GM19023 (cell line): Measurements from ENCODE around the gene TPM2.

Experiments
- ATAC-seq: cut with Tn5 transposase; IDR thresholded peaks from one replicate; pipeline ENCODE4 v1.9.1; 2021; ENCODE audit warnings: mild to moderate bottlenecking, moderate library complexity; ENCODE audit not compliant: unreplicated experiment

Gene TPM2

DNA sequence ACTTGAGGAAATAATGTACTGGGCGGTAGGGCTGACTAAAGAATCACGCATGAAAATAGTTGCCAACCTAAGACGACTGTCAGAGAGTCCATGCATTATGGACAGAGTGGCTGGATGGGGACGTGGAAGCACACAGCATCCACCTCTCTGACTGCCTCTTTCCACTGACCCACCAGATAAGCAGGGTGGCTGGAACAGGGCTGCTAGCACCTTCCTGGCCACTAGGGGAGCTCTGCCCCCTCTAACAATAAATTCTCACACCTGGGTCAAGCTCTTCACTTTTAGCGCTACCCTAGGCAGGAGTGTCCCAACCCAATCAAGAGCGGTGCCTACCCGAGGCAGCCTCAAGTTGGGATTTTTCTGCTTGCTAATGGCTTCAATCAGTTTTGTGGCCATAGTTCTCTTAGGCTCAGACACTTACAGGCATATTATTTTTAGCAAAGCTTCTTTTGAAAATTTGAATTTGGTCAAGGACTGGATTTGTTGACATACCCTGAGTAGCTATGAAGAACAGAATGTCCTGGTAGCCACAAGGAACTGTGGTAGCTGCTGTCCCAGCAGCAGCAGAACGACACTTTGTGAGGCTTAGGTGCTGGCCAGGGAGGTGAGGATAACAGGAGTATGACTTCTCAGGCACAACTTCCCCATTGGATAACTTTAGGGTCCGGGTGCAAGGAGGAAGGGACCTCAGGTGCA lies 6.9 kb upstream of the TPM2 start:
- peak; percentile 73 for ATAC-seq

DNA sequence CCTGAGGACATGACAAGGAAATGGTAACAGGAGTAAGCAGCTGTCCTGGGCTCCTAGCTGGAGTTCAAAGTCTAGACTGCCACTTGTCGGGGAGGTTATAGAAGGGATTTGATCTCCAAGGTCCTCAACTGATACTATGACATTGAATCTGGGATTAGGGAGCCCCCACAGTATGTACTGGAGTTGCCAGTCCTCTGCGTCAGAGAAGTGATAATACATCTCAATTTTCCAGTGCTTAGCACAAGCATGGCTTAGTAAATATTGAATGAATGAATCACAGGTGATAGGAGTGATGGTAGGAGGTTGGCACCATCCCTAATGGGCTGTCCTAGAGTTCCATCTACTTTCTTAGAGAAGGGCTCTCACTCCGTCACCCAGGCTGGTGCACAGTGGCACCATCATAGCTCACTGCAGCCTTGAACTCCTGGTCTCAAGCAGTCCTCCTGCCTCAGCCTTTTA lies 6.2 kb upstream of the TPM2 start:
- no peak for ATAC-seq

- no peak for ATAC-seq
Observed at GRCh38 chr9:35691757-35692301, 2.1 kb upstream of the TPM2 start.

DNA sequence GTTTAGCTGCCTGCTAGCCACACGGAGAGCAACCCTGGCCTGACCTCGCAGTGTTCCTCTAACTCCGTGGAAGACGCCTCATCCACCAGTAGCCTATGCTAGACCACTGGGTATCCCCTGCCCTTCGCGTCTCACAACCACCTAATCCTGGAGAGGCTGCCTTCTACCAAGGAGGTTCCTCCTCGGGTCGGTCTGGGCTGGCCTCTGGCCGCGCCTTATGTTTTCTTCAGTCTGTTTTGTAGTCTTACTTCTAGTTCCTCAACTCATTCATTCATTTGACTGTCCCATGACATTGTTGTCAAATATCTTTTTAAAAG lies 1.6 kb upstream of the TPM2 start:
- no peak for ATAC-seq

DNA sequence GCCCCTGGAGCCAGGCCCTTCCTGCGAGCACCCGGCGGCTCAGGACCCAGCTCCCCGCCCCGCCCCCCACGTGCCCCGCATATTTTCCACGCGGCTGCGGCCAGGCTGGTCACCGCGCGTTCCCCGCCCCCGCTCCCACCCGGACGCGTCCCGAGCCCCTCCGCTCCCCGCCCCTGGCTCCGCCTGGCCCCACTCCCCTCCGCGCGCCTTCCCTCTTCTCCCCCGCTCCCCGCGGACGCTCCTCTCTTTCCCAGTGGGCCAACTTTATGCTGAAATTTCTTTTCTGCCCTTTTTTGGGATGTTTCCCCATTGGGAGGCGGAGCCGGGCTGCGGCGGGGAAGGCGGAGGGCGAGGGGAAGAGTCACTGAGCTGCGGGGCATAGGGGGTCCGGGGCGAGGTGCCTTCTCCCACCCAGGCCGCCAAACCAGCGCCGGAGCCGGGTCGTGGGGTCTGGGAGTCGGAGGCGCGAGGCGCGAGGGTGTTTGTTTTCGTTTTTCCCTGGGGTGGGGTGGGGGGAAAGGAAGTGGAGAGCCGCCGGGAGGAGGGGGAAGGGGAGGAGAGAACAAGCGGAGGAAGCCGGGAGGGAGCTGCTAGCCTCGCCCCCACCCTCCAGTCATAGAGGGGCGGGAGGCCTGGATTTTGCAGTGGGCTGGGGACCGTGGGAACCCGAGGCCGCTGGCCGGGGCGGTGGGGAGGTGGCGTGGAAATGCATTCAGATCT lies 1.0 kb upstream of the TPM2 start:
- no peak for ATAC-seq

GRCh38 chr9:35690294-35690613 lies 529 bp upstream of the TPM2 start:
- no peak for ATAC-seq

GRCh38 chr9:35688558-35689541 lies 875 bp downstream of the TPM2 start:
- ATAC-seq, result no peak

- ATAC-seq, result no peak
Observed at GRCh38 chr9:35687972-35688557, 1.7 kb downstream of the TPM2 start.

- no peak for ATAC-seq
Observed at GRCh38 chr9:35687306-35687705, 2.4 kb downstream of the TPM2 start.

DNA sequence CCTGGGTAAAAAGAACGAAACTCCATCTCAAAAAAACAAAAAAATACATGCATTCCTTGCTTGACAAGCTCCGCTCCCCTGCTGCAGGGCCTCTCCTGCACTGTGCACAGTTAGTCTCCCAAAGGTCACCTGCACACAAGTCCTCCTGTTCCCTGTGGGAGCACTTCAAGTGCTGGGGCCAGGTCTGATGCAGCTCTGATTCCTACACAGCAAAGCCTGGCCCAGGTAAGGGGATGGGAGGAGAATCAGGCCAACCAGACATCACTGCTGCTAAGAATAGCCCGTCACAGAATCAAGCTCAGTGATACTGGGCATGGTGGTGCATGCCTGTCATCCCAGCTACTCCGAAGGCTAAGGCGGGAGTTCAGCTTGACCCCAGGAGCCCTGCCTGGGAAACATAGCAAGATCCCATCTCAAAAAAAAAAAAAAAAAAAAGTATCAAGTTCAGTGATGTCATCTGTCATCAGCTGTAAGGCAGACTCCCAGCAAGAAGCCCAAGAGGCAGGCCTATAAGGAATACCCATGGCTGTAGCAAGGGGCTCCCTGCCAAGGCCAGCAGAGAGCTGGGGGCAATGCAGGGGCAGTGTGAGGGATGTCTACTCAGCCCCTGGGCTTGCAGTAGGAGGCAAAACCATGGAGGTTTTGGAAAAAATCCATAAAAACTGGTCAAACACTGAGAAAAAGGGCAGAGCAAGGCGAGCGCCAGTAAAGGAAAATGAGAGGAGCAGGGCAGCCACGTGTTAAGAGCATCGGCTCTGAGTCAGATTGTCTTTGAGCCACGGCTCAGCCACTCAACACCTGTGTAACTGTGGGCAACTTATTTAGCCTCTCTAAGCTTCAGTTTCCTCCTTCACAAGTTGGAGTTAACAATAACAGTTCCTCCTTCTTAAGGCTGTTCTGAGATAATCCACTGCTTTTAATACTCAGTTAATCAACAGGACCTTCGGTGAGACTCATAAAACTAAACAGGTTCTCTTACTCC lies 3.2 kb downstream of the TPM2 start:
- ATAC-seq, result no peak

- ATAC-seq, result no peak
Observed at GRCh38 chr9:35685506-35685905, 4.2 kb downstream of the TPM2 start.

DNA sequence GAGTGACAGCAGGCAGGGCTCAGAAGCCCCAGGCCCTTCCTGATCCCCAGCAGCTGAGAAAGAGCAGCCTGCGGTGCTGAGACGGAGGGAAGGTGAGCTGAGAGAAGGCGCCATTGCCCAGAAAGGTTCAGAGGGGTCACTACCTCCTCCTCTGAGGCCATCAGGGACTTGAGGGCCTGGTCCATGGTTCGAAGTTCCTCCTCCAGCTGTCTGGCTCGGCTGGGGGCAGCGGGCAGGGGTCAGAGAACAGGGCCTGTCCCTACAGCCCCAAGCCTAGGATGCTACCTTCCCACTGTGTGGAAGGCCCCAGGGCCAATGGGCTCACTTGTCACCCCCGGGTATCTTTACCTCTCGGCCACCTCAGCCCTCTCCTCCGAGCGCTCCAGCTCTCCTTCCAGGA lies 4.8 kb downstream of the TPM2 start:
- ATAC-seq, result no peak

DNA sequence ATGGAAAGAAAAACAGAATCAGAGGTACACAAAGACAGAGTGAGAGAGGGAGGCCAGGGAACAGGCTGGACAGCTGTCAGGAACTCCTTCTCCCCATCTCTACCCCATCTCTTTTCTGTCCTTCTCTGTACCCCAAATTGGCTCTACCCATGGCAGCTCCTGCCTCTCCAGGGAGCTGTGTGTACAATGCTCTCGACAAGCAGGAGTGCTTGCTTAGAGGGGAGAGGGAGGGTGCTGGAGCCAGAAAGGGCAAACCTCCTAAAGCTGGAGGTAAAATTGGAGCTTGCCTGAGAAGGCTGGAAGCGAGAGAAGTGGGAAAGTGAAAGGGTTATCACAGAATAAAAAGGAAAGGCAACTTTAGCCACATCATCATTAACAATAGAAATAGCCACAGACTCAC lies 6.4 kb downstream of the TPM2 start:
- ATAC-seq, result no peak

- ATAC-seq, result no peak
Observed at GRCh38 chr9:35682520-35683315, 7.0 kb downstream of the TPM2 start.

GRCh38 chr9:35682051-35682450 lies 7.7 kb downstream of the TPM2 start:
- ATAC-seq, result no peak

GRCh38 chr9:35681341-35682002 lies 8.3 kb downstream of the TPM2 start:
- no peak for ATAC-seq

- peak; percentile 71 for ATAC-seq
Observed at GRCh38 chr9:35680331-35681105, 9.2 kb downstream of the TPM2 start.
